OCI-LY7 (cell line): Measurements from ENCODE around the gene C12orf76. TPM values are rescaled to one million over a fixed set of nuclear protein-coding genes. Genes with fewer than 3 reads are reported as not detected.

ENCODE experiments used
- BruUV-seq: library from RNA; stranded (reverse); fragments of 400-500 nt; replicated peaks from 2 replicates; lab custom pipeline; 2021; lab: Mats Ljungman, UMichigan
- CTCF ChIA-PET: fragments of 300-600 bp; sonication (Branson Sonifier 250); formaldehyde crosslinking; loops from one replicate; lab custom pipeline; 2022; ENCODE audit warnings: antibody characterized with exemption; ENCODE audit not compliant: unreplicated experiment; lab: Charles Lee
- POLR2A ChIA-PET: fragments of 300-600 bp; sonication (Branson Sonifier 250); formaldehyde crosslinking; loops from one replicate; lab custom pipeline; 2022; ENCODE audit warnings: antibody characterized with exemption; lab: Charles Lee
- DNase-seq: peaks from one replicate; pipeline ENCODE4 v3.0.0-alpha.2; 2015; ENCODE audit warnings: low spot score
- H2AFZ ChIP-seq: fragments of 200-600 bp; sonication (generic), shearing (Covaris generic); 2 replicates; pipeline ENCODE4 v1.6.1; 2014; ENCODE audit warnings: mild to moderate bottlenecking, antibody characterized with exemption, low read length, moderate library complexity
- H3K27ac ChIP-seq: fragments of 200-600 bp; sonication (generic); 2 replicates; pipeline ENCODE4 v1.5.1; 2014; ENCODE audit warnings: mixed run types, low read depth, mild to moderate bottlenecking, moderate library complexity, low read length, inconsistent platforms; ENCODE audit not compliant: poor library complexity, severe bottlenecking
- H3K36me3 ChIP-seq: fragments of 200-600 bp; sonication (generic); 2 replicates; pipeline ENCODE4 v1.6.1; 2014; ENCODE audit warnings: mild to moderate bottlenecking, antibody characterized with exemption, low read length, moderate library complexity, mixed read lengths; ENCODE audit not compliant: insufficient read depth
- H3K4me1 ChIP-seq: fragments of 200-600 bp; sonication (generic); 2 replicates; pipeline ENCODE4 v1.5.1; 2014; ENCODE audit warnings: mild to moderate bottlenecking, low read length; ENCODE audit not compliant: insufficient read depth, poor library complexity, severe bottlenecking
- H3K4me2 ChIP-seq: fragments of 200-600 bp; sonication (generic); 2 replicates; pipeline ENCODE4 v1.6.1; 2014; ENCODE audit warnings: mild to moderate bottlenecking, low read length
- H3K4me3 ChIP-seq: fragments of 200-600 bp; sonication (generic); 2 replicates; pipeline ENCODE4 v1.5.1; 2014; ENCODE audit warnings: mild to moderate bottlenecking, low read depth, low read length; ENCODE audit not compliant: poor library complexity, severe bottlenecking
- H3K79me2 ChIP-seq: fragments of 200-600 bp; sonication (generic); 2 replicates; pipeline ENCODE4 v1.6.1; 2016; ENCODE audit warnings: low read depth, mild to moderate bottlenecking, low read length, moderate library complexity, mixed read lengths; ENCODE audit not compliant: insufficient read depth
- H3K9me2 ChIP-seq: fragments of 200-600 bp; sonication (generic); 2 replicates; pipeline ENCODE4 v1.6.1; 2016; ENCODE audit warnings: mild to moderate bottlenecking, low read length, mixed read lengths; ENCODE audit not compliant: insufficient read depth
- H3K9me3 ChIP-seq: fragments of 200-600 bp; sonication (generic); 2 replicates; pipeline ENCODE4 v1.6.1; 2014; ENCODE audit warnings: mild to moderate bottlenecking, mixed run types, low read length, mixed read lengths
- H4K20me1 ChIP-seq: fragments of 200-600 bp; sonication (generic); 2 replicates; pipeline ENCODE4 v1.6.1; 2014; ENCODE audit warnings: mild to moderate bottlenecking, antibody characterized with exemption, low read length, moderate library complexity, mixed read lengths; ENCODE audit not compliant: insufficient read depth
- EZH2phosphoT487 ChIP-seq: fragments of 200-600 bp; sonication (generic); IDR thresholded peaks from 2 replicates; pipeline ENCODE4 v1.6.1; 2018; ENCODE audit warnings: low read depth, borderline replicate concordance, mild to moderate bottlenecking, mixed run types, antibody characterized with exemption, low read length, moderate library complexity, mixed read lengths
- intact Hi-C: fragments of 100-400 bp; cut with micrococcal nuclease; formaldehyde crosslinking; loops from one replicate; pipeline ENCODE4 v1.10.0; 2022; ENCODE audit not compliant: unreplicated experiment
- total RNA-seq, 2 experiments: library from RNA; depleted of rRNA in 1 of 2; stranded (reverse); fragments of >200 nt in 1 of 2; shearing (Covaris generic) in 1 of 2; gene quantifications; 2 replicates each; pipeline ENCODE4 v1.2.3, GENCODE V29; 2014 to 2022
- TF ChIP-seq, protein P1 (sequence below): fragments of 200-600 bp; sonication (generic); conservative IDR thresholded peaks from 2 replicates; pipeline ENCODE4 v1.5.1; 2014; ENCODE audit warnings: mild to moderate bottlenecking, antibody characterized with exemption, low read length, moderate library complexity, mixed read lengths

The C12orf76 gene
- total RNA-seq, 2 experiments from 2014 or later: 24.4 to 36.6 TPM

DNA sequence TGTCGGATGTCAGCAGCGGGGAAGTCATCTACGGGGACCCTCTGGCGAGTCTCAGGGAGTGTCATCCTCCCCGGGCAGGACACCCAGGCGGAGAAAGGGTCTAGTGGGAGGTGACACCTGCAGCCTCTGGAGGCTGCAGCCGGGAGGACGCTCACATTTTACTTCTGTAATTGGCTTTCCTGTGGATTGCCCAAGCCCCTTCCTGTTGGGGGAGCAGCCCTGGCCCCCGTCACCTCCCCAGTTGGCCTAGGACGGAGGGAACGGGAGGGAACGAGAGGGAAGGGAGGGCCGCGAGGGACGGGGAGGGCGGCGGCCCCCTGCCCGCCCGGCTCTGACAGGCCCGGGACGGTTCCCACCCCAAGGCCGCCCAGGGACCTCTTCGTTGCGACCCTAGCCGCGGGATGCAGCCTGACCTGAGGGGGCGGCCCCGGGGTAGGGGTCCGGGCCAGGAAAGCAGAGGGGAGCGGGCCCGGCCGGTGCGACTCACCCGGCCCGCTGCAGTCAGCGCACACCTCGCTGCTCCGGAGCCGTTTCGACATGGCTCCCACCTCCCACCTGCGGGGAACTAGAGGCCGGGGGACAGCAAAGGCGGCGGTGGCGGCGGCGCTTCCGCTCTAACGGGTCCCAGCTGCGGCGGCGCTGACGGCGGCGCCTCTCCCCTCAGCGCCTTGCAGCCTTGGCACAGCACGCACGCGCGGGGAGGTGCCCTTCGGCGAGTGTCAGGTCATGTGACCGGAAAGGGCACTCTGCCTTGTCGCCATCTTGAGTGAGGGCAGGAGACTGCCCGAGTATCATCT, 52.4 kb downstream of the C12orf76 start, which contains the start of gene GIT2:
Gene GIT2 (minus strand): TSS at position 683 of the 797 bp plus-strand sequence. CDS start 144 bp downstream, at position 539.
- Histone ChIP-seq H3K79me2 (peaks cover 71% of the 10 kb centered on the region), H3K4me1 (peaks cover 37% of the 10 kb centered on the region), H3K36me3 (peaks cover 35% of the 10 kb centered on the region), H3K4me2 (peak within 1 kb of the TSS; percentile 91), H4K20me1 (peaks cover 22% of the 10 kb centered on the region; the same call in 1 of the 2 replicates), H3K4me3 (peak within 1 kb of the TSS; percentile 96), H3K9me3 (no peaks in the 10 kb centered on the region), H3K27ac (peak within 1 kb of the TSS; percentile 92), H3K9me2 (no peaks in the 10 kb centered on the region), H2AFZ (peak within 1 kb of the TSS; percentile 58)
- ChIA-PET POLR2A (interaction anchor here (1.0 to 1.9 kb wide), 3 partner anchors 9 to 15 kb away, joined by 4 to 14 read pairs (median 5); no protein-coding TSS in a partner anchor), CTCF (no interaction called here)
- intact Hi-C loops: loop anchor here (2.0 kb wide), 1 partner anchor 287 kb away; no protein-coding TSS in a partner anchor
- BruUV-seq: no TSS peak
- DNase-seq: peak; percentile 99
- no peak for TF ChIP-seq EZH2phosphoT487
- TF ChIP-seq, protein P1, sequence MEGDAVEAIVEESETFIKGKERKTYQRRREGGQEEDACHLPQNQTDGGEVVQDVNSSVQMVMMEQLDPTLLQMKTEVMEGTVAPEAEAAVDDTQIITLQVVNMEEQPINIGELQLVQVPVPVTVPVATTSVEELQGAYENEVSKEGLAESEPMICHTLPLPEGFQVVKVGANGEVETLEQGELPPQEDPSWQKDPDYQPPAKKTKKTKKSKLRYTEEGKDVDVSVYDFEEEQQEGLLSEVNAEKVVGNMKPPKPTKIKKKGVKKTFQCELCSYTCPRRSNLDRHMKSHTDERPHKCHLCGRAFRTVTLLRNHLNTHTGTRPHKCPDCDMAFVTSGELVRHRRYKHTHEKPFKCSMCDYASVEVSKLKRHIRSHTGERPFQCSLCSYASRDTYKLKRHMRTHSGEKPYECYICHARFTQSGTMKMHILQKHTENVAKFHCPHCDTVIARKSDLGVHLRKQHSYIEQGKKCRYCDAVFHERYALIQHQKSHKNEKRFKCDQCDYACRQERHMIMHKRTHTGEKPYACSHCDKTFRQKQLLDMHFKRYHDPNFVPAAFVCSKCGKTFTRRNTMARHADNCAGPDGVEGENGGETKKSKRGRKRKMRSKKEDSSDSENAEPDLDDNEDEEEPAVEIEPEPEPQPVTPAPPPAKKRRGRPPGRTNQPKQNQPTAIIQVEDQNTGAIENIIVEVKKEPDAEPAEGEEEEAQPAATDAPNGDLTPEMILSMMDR: peak; percentile 35; the same call in 1 of the 2 replicates

DNA sequence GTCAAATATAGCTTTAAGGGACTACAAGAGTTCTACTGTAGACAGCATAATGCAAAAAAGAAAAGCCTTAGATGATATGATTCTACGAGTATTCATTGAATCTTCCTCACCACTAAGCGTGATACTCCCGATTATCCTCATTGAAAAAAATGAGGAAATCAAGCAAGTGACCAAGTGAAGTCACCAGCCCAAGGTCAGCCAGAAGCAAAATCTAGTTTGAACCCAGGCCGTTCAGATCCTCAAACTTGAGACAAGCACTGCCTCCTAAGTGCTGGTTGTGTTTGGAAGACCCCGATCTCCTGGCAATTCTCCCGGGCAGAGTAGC, 53.0 kb downstream of the C12orf76 start:
- Histone ChIP-seq H3K27ac (peak overlapping the region; percentile 92), H3K9me3 (no peaks in the 10 kb centered on the region), H3K4me3 (peak overlapping the region; percentile 80), H3K4me2 (peak overlapping the region; percentile 91), H2AFZ (no peak overlapping the region), H4K20me1 (peaks cover 22% of the 10 kb centered on the region; the same call in 1 of the 2 replicates), H3K9me2 (no peaks in the 10 kb centered on the region), H3K4me1 (peaks cover 36% of the 10 kb centered on the region), H3K79me2 (peaks cover 71% of the 10 kb centered on the region), H3K36me3 (peaks cover 41% of the 10 kb centered on the region)
- intact Hi-C loops: no loop called here
- TF ChIP-seq EZH2phosphoT487: no peak
- TF ChIP-seq, protein P1: no peak
- DNase-seq: no peak
- ChIA-PET POLR2A (interaction anchor here (0.7 to 2.9 kb wide), 4 partner anchors 9 to 28 kb away, joined by 3 to 15 read pairs (median 8); no protein-coding TSS in a partner anchor), CTCF (no interaction called here)
- BruUV-seq: no TSS peak
